ENCODE results near the gene PC.

The PC gene

DNA sequence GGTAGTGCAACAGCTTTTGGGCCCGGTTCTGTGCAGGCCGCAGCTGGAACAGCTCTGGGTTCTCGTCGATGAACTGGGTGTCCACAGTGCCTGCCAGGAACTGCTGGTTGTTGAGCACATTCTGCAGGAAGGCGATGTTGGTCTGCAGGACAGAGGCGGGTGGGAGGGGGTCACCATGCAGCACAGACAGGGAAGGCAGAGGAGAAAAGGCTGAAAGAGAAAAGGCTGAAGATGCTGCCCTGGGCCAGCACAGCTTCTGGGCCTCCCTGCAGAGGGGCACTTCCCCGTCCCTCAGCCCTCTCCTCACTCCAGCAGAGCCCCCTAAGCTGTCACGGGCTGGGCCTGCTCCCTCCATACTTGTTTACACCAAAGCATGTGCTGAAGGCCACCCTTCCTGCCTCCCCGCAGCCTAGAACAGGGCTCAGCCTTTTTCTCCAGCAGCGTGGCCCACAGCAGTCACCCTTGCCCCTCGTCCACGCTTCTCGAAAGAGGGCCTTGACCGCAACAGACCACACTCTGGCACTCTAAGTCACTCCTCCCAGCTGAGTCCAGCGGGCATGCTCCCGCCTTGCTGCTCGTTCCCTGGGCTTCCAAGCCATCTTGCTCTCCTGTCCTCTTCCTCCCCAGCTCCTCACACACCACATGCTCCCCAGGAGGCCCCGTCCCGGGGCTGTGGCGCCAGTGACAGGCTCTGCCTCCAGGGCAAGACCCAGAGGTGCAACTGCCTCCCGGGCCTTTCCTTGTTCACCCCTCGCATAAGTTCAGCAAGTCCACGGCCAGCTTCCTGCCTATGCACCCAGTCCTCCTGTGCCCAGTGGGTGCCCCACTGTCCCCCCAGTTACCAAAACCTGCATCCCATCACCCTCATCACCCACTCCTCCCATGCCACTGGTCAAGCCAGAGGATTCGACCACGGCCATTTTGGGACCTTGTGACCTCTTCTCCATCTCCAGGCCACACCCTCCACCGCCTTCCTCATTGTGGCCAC is 104.6 kb downstream of the PC start:
- no peak for DNase-seq (ENCODE audit: low read depth)
- TF ChIP-seq, protein P1, sequence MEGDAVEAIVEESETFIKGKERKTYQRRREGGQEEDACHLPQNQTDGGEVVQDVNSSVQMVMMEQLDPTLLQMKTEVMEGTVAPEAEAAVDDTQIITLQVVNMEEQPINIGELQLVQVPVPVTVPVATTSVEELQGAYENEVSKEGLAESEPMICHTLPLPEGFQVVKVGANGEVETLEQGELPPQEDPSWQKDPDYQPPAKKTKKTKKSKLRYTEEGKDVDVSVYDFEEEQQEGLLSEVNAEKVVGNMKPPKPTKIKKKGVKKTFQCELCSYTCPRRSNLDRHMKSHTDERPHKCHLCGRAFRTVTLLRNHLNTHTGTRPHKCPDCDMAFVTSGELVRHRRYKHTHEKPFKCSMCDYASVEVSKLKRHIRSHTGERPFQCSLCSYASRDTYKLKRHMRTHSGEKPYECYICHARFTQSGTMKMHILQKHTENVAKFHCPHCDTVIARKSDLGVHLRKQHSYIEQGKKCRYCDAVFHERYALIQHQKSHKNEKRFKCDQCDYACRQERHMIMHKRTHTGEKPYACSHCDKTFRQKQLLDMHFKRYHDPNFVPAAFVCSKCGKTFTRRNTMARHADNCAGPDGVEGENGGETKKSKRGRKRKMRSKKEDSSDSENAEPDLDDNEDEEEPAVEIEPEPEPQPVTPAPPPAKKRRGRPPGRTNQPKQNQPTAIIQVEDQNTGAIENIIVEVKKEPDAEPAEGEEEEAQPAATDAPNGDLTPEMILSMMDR (IDR thresholded peaks at IDR 0.05; ENCODE audit: low read length, missing control alignments): no peak
- no peak overlapping the region for H3K4me3 ChIP-seq (replicated peaks; ENCODE audit: low read depth, low read length)

DNA sequence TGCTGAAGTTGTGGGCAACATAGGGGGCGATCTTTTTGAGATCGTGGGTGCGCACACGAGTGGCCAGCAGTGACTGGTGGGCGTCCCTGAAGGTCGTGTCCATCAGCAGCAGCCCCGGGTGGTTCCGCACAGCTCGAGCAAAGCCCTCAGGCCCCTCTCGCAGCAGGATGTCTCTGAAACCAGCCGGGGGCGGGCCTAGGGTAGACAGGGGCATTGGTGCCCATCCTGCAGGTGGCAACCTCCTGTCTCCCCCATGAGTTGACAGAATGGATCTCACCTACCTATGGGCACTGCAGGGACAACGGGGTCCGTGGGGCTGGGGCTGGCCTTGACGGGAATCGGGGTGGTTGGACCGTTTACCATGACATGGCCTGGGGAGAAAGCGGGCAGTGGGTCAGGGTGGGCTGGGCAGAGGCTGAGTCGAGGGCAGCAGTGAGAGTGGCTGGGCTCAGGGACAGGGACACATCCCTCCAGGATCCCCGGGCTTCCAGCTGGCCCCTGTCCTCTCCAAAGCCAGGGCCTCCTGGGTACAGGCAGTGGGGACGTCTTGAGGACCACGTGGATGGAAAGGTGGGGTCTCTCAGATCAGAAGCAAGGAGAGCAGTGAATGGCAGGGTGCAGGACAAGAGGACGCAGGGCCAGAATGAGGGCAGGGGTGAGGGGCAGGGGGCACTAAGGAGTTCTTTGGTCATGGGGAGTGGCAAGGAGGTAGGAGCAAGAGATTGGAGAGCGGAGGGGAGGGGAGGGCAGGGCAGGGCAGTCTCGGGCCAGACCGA is 105.5 kb downstream of the PC start:
- TF ChIP-seq, protein P1 (IDR thresholded peaks at IDR 0.05; ENCODE audit: low read length, missing control alignments): no peak

DNA sequence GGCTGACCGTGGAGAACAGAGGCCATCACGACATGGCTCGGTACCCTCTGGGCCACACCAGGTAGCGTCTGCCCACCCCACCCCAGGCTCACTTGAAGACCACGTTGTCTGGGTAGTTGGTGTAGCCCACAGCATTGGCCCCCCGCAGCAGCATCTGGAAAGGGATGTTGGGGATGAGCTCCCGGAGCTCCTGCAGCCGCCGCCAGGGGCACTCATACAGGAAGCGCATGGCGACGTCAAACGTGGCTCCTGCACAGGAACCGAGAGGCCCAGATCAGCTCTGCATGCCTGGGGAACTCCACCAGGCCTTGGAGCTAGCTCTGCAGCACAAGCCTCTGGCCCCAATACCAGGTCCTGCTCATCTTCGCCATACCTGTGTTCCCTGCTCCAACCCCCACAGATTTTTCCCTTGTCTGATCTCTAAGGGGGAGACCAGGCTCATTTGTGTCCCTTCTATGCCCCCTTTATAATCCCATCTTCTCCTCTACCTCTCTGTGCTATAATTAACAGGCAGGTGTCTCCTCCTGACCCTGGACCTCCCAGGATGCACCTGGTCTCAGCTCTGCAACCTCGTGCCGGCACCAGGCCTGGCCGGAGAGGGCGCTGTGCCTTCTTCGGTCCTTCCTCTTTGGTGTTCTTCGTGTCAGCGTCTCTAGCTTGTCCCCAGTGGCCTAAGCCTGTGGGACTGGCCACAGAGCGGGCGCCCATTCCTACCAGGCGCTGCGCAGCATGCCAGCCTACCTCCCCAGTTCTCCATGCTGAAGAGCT is 106.3 kb downstream of the PC start:
- no peak overlapping the region for H3K4me3 ChIP-seq (replicated peaks; ENCODE audit: low read depth, low read length)

More for the DNA sequence above, 105.5 kb downstream of the PC start:
- DNase-seq (ENCODE audit: low read depth): no peak
- no peak overlapping the region for H3K4me3 ChIP-seq (replicated peaks; ENCODE audit: low read depth, low read length)

DNA sequence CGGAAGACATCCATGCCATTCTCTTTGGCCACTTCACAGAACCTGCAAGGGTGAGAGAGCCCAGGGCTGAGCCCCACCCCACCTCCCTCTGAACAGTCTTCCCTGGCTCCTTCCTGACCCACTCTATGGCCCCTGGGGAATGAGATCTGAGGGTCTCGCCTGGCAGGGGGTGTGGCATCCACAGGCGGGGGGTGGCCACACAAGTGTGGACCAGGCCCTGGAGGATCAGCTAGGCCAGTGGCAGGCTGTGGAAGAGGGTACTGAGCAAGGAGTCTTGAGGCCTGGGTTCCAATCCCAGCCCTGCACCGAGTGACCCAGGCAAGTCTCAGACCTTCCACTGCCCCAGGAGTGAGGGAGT is 107.0 kb downstream of the PC start:
- TF ChIP-seq, protein P1 (IDR thresholded peaks at IDR 0.05; ENCODE audit: low read length, missing control alignments): no peak
- no peak overlapping the region for H3K4me3 ChIP-seq (replicated peaks; ENCODE audit: low read depth, low read length)
- DNase-seq (ENCODE audit: low read depth): no peak

More for the DNA sequence above, 106.3 kb downstream of the PC start:
- TF ChIP-seq, protein P1 (IDR thresholded peaks at IDR 0.05; ENCODE audit: low read length, missing control alignments): no peak
- DNase-seq (ENCODE audit: low read depth): no peak

DNA sequence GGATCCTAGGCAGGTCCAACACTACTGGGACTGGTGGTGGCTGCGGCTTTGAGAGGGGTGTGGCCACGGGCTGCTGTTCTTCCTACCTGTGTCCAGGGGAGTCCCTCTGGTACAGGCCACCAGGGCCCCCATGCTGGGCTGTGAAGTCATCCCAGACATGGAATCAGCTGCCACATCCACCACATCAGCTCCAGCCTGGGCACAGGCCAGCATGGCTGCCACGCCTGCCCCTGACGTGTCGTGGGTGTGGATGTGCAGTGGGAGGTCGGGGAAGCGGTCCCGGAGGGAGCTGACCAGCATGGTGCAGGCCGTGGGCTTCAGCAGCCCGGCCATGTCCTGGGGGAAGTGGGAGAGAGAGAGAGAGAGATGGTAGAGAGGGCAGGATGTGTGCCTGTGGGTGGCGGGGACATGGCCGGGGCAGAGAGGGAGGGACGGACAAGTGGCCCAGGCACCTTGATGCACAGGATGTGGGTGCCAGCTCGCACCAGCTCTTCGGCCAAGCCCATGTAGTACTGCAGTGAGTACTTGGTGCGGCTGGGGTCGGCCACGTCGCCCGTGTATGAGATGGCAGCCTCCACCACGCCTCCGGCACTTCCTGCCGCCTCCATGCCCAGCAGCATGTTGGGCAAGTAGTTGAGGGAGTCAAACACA is 107.5 kb downstream of the PC start:
- DNase-seq (ENCODE audit: low read depth): no peak
- TF ChIP-seq, protein P1 (IDR thresholded peaks at IDR 0.05; ENCODE audit: low read length, missing control alignments): no peak
- no peak overlapping the region for H3K4me3 ChIP-seq (replicated peaks; ENCODE audit: low read depth, low read length)

DNA sequence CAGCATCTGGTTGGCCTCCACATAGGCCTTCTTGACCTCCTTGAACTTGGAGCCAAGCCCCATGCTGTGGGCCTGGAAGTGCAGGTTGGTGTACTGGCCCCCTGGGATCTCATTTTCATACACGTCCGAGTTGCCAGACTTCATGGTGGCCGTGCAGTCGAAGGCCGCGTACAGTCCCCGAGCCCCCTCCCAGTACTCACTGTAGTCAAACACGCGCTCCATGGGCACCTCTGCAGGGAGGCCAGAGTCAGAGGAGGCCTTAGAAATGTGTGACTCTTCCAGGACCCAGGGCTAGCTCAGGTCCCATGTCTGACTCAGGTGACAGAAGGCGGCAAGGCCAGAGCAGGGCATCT is 108.0 kb downstream of the PC start:
- TF ChIP-seq, protein P1 (IDR thresholded peaks at IDR 0.05; ENCODE audit: low read length, missing control alignments): no peak
- H3K4me3 ChIP-seq (replicated peaks; ENCODE audit: low read depth, low read length): no peak overlapping the region
- no peak for DNase-seq (ENCODE audit: low read depth)

All from fibroblast of pulmonary artery (primary cell).